Measurements from ENCODE around the gene HOOK1.
"Not testable (repeated sequence)": the region's sequence is repeated elsewhere in the genome, so short reads cannot be mapped to it uniquely, and the experiment has no call there.

HOOK1 gene

GRCh38 chr1:59897165-59897564, 82.4 kb downstream of the HOOK1 start:
- no peak for DNase-seq

- DNase-seq = no peak
Measured at GRCh38 chr1:59898927-59899326, 84.2 kb downstream of the HOOK1 start.

- DNase-seq = no peak
Measured at GRCh38 chr1:59900640-59901039, 85.9 kb downstream of the HOOK1 start.

DNA sequence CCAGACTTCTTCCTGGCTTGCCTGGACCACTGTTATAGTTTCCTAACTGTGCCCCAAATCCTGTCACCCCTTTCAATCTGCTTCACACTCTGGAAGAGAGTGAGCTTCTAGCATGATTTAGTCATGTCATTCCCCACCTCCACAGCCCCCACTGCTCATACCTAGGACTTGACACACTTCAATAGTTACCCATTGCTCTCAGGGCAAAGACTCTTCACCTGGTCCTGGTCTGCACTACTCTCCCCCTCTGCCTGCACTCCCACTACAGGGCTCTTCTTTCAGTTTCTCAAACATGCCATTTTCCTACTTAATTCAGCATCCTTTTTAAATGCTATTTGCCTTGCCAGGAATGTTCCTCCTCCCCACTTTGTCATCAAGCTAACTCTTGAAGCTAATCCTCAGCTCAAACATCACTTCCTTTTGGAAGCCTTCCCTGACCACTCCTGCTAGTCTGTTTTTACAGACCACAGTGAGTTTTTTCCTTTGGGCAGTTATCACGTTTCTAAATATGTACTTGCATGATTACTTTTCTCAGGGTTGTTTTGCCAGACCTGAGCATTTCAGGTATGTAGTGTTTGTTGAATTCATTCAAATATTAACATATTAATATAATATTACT, 87.1 kb downstream of the HOOK1 start:
- DNase-seq = no peak

DNA sequence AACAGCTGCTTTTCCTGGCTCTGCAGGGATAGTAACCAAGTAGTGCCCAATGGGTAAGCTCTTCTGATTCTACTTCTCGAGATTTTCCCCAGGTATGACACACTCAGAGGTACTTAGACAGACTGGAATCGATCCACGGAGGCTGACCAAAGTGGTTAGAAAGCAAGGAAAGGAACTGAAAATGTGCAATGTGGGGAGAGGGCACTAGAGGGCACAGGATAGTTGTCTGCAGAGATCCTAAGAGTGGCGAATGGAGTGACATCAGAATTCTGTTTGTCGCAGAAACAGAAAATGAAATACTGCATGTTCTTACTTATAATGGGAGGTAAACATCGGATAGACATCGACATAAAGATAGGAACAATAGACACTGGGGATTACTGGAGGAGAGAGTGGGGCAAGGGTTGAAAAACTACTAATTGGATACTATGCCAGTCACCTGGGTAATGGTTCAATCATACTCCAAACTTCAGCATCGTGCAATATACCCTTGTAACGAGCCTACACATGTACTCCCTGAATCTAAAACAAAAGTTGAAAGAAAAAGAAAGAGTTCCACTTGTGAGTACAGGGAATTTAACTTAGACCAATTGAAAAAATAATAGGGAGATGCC, 88.5 kb downstream of the HOOK1 start:
- DNase-seq = peak; percentile 36

- DNase-seq = no peak
Measured at GRCh38 chr1:59906931-59907330, 92.2 kb downstream of the HOOK1 start.

DNA sequence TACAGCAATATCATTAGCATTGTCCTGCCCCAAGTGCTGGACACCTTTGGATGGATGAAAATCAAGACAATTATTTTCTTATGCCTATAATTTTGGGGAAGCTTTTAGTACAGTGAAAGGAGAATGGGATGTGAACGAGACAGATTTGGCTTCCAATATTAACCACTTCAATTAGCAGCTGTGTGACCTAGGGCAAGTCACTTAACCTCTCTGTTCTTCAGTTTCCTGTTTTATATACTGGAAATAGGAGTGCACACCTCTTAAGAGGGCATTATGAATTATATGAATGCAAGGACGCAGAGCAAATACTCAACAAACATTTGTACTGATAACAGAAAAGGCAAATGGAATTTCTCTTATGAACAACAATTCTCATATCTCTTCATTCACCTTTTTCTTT, 93.3 kb downstream of the HOOK1 start:
- no peak for DNase-seq

DNA sequence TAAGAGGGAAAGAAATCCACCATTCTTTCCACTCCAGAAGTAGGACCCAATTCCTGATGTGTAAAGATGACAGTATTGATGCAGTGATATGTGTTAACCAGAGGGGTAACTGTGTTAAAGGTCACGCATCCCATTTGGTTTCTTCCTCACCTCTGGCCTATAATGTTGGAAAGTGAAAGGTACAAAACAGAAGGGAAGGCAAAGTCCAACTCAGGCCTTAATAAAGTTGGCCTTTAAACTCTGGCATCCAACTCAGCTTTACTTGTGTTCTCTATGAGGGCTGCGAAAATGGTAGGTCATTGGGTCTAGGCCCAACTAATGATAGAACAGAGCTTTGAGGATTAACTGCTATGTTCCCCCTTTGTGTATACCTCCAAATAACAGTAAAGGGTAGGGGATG, 93.9 kb downstream of the HOOK1 start:
- DNase-seq = no peak

DNA sequence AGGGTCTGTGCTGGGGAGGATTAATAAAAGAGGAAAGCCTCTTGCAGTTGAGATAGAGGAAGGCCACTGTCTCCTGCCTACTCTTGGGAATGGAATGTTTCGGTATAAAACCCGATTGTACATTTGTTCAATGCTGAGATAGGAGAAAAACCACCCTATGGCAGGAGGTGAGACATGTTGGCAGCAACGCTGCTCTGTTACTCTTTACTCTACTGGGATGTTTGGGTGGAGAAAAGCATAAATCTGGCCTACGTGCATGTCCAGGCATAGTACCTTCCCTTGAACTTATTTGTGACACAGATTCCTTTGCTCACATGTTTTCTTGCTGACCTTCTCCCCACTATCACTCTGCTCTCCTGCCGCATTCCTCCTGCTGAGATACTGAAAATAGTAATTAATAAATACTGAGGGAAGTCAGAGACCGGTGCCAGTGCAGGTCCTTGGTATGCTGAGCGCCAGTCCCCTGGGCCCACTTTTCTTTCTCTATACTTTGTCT, 100.1 kb downstream of the HOOK1 start:
- DNase-seq = not testable (repeated sequence)

DNA sequence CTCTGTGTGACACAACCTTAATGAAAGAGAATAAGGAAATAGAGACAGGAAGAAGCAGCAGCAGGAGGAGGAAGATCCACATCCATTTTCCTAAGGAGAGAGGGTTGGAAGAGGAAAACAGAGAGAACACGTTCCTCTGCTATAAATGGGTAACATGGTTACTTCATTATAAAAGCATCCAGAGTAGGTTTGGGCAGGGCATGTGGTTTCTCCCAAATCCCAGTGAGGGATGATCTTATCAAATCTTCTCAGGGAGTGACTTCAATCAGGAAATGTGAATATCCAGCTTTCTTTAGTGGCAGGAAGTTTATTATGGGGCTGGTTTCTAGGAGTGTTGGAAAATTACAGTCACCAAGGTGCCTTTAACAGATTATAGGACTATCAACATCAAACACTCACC, 100.8 kb downstream of the HOOK1 start:
- no peak for DNase-seq

GRCh38 chr1:59917026-59917784, 102.5 kb downstream of the HOOK1 start:
- DNase-seq = no peak

DNA sequence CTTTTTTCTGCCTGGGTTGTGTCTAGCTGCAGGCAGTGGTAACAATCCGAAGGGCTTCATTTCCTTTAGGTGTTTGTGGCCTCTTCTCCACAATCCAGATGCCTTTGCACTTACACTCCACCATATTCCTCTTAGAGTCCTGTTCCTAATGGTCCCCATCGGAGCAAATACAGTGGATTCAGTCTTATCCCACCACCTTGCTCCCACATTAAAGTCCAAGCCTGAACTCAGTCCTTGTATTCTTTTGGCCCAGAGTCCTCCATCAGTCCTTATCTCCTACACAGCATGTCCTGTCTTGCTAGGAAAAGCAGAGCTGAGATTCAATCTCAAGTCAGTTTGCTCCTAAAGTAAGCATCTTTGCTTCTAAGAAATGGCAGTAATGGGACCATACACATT, 103.0 kb downstream of the HOOK1 start:
- no peak for DNase-seq

- DNase-seq = no peak
Measured at GRCh38 chr1:59919746-59920145, 105.0 kb downstream of the HOOK1 start.

GRCh38 chr1:59921258-59921899, 106.6 kb downstream of the HOOK1 start:
- not testable (repeated sequence) for DNase-seq

DNA sequence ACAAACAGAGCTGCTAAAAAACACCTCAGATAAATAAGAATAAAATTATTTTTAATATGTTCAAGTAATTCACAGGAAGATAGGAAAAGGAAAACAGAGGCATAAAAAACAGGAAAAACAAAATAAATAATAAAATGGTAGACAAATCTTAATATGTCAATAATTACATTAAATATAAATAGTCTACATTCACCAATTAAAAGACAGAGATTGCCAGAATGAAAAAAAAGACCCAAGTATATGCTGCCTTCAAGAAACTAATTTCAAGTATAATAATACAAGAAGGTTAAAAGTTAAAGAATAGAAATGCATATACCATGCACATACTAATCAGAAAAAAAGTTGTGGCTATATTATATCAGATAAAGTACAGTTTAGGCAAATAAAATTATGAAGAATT, 109.9 kb downstream of the HOOK1 start:
- DNase-seq = no peak

Data from hematopoietic multipotent progenitor cell treated with erythropoietin and hydrocortisone succinate and interleukin-3 and kit ligand, for 8 days (in vitro differentiated cells).